HCT116 (cell line): ENCODE data around the gene ARHGAP28.

Experiments
- CTCF ChIP-seq, 3 experiments: fragments of 200-600 bp in 1 of 3; sonication (generic) in 1 of 3; IDR thresholded peaks in 2 of 3; conservative IDR thresholded peaks in 1 of 3; 2 replicates each; pipeline ENCODE4 v1.5.1; 2012 to 2017; ENCODE audit warnings: low read depth in 2 of 3, low read length in 2 of 3, antibody characterized with exemption in 1 of 3, borderline replicate concordance in 1 of 3, control low read depth in 1 of 3, mild to moderate bottlenecking in 1 of 3, mixed read lengths in 1 of 3, mixed run types in 1 of 3, moderate library complexity in 1 of 3; ENCODE audit not compliant: insufficient read depth in 1 of 3
- EGR1 ChIP-seq: IDR thresholded peaks from 2 replicates; pipeline ENCODE4 v1.6.1; 2012; ENCODE audit warnings: low read depth
- ELF1 ChIP-seq: IDR thresholded peaks from 2 replicates; pipeline ENCODE4 v1.6.1; 2012; ENCODE audit warnings: low read depth, borderline replicate concordance
- EZH2 ChIP-seq: fragments of 200-600 bp; sonication (generic); IDR thresholded peaks from 2 replicates; pipeline ENCODE4 v1.6.1; 2017; ENCODE audit warnings: antibody characterized with exemption, mixed run types
- MAX ChIP-seq: IDR thresholded peaks from 2 replicates; pipeline ENCODE4 v1.6.1; 2012
- POLR2A ChIP-seq: IDR thresholded peaks from 2 replicates; pipeline ENCODE4 v1.7.0; 2011; ENCODE audit warnings: borderline replicate concordance; ENCODE audit not compliant: insufficient read depth, insufficient read length; ENCODE audit errors: extremely low read depth
- SIN3A ChIP-seq: IDR thresholded peaks from 2 replicates; pipeline ENCODE4 v1.6.1; 2012; ENCODE audit warnings: low read depth
- SP1 ChIP-seq: IDR thresholded peaks from 2 replicates; pipeline ENCODE4 v1.6.1; 2012; ENCODE audit warnings: low read depth
- TCF7L2 ChIP-seq: IDR thresholded peaks from 2 replicates; pipeline ENCODE4 v1.7.0; 2011; ENCODE audit warnings: borderline replicate concordance, inconsistent platforms; ENCODE audit not compliant: insufficient read depth, insufficient read length; ENCODE audit errors: extremely low read depth
- ZNF274 ChIP-seq: fragments of 200-500 bp; sonication (Bioruptor generic); IDR thresholded peaks from 2 replicates; pipeline ENCODE4 v1.6.1; 2014; ENCODE audit warnings: mild to moderate bottlenecking, low read depth, low read length, inconsistent platforms

- TF ChIP-seq POLR2A (no peak), CTCF (IDR thresholded peaks at IDR 0.05 in 2 of 3, conservative IDR thresholded peaks at IDR 0.05 in 1 of 3; ENCODE audit: borderline replicate concordance in 1 of 3, insufficient read depth in 1 of 3, low read depth in 2 of 3, low read length in 2 of 3) (no peak), SP1 (no peak), SIN3A (no peak), MAX (no peak), EZH2 (no peak), EGR1 (no peak), ZNF274 (no peak), ELF1 (no peak), TCF7L2 (no peak)
These were observed 229.6 kb downstream of the ARHGAP28 start for GRCh38 chr18:6959110-6959509.
